ENCODE data around the gene OR2V1.

Gene OR2V1

GRCh38 chr5:181086884-181087205 lies 44.1 kb downstream of the OR2V1 start:
- no peak for DNase-seq (ENCODE audit: low read depth)
- H3K4me3 ChIP-seq (ENCODE audit: low read depth, low read length), result no peak overlapping the region

GRCh38 chr5:181086026-181086883 lies 44.7 kb downstream of the OR2V1 start:
- no peak for DNase-seq (ENCODE audit: low read depth)
- H3K4me3 ChIP-seq (ENCODE audit: low read depth, low read length), result no peak overlapping the region

GRCh38 chr5:181084621-181085195 lies 46.3 kb downstream of the OR2V1 start:
- no peak for DNase-seq (ENCODE audit: low read depth)
- H3K4me3 ChIP-seq (ENCODE audit: low read depth, low read length), result no peak overlapping the region

- DNase-seq (ENCODE audit: low read depth), result no peak
- H3K4me3 ChIP-seq (ENCODE audit: low read depth, low read length), result no peak overlapping the region
Observed at GRCh38 chr5:181081989-181082388, 49.0 kb downstream of the OR2V1 start.

- no peak for DNase-seq (ENCODE audit: low read depth)
- H3K4me3 ChIP-seq (ENCODE audit: low read depth, low read length), result no peak overlapping the region
Observed at GRCh38 chr5:181076920-181077319, 54.0 kb downstream of the OR2V1 start.

All from skeletal muscle cell (primary cell).